ENCODE data around the gene ZC2HC1B. TPM values are rescaled to one million over a fixed set of nuclear protein-coding genes. Genes with fewer than 3 reads are reported as not detected.

Gene ZC2HC1B
- total and polyA plus RNA-seq, 2 of the 8 experiments (the other 6 are each of a cell fraction or from before 2014, with no cell fraction given), result not detected

GRCh38 chr6:143896126-143896860 is 32.0 kb downstream of the ZC2HC1B start (continued):
- no peak for TF ChIP-seq E2F6 (IDR thresholded peaks at IDR 0.05)
- no peak for TF ChIP-seq KDM1A (IDR thresholded peaks at IDR 0.05; ENCODE audit: borderline replicate concordance, low read length)
- TF ChIP-seq POU5F1 (IDR thresholded peaks at IDR 0.05; ENCODE audit: low read depth, low read length), result no peak
- TF ChIP-seq SUZ12 (IDR thresholded peaks at IDR 0.05; ENCODE audit: low read length), result no peak
- TF ChIP-seq HDAC2 (IDR thresholded peaks at IDR 0.05; ENCODE audit: borderline replicate concordance in 1 of 2, low read depth in 2 of 2, low read length in 2 of 2), result no peak
- TF ChIP-seq RBBP5 (IDR thresholded peaks at IDR 0.05; ENCODE audit: borderline replicate concordance, low read depth, low read length), result no peak
- no peak for TF ChIP-seq GABPA (IDR thresholded peaks at IDR 0.05; ENCODE audit: borderline replicate concordance, insufficient read depth, low read length)
